AG09319 (cell line): ENCODE measurements around the gene ATOX1.

ENCODE experiments used
- DNase-seq: peaks from one replicate; pipeline ENCODE4 v3.0.0-alpha.2; 2010; ENCODE audit warnings: low read depth; ENCODE audit errors: extremely low read depth
- TF ChIP-seq, protein P1 (sequence below): IDR thresholded peaks from 2 replicates; pipeline ENCODE4 v1.5.1; 2011; ENCODE audit warnings: low read depth, mild to moderate bottlenecking, inconsistent platforms, low read length, moderate library complexity

Gene ATOX1

GRCh38 chr5:151696470-151697061 lies 61.9 kb downstream of the ATOX1 start:
- peak; percentile 98 for DNase-seq
- TF ChIP-seq, protein P1, sequence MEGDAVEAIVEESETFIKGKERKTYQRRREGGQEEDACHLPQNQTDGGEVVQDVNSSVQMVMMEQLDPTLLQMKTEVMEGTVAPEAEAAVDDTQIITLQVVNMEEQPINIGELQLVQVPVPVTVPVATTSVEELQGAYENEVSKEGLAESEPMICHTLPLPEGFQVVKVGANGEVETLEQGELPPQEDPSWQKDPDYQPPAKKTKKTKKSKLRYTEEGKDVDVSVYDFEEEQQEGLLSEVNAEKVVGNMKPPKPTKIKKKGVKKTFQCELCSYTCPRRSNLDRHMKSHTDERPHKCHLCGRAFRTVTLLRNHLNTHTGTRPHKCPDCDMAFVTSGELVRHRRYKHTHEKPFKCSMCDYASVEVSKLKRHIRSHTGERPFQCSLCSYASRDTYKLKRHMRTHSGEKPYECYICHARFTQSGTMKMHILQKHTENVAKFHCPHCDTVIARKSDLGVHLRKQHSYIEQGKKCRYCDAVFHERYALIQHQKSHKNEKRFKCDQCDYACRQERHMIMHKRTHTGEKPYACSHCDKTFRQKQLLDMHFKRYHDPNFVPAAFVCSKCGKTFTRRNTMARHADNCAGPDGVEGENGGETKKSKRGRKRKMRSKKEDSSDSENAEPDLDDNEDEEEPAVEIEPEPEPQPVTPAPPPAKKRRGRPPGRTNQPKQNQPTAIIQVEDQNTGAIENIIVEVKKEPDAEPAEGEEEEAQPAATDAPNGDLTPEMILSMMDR: no peak

DNA sequence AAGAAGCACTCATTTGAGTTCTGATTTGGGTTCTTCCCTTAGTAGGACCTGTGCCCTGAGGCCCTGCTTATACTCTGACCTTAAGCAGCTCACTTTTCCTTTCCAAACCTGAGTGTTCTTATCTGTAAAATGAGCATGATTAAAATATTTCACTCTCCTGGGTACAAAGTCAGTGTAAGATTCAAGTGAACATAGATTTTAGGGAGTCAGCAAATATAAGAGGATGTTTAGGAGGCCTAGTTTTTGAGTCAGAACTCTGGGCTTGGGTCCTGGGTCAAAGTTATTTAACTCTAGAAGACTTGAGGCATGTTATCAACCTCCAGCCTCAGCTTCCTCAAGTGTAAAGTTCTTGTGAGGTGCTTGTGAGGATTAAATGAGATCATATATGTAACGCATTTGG lies 63.0 kb downstream of the ATOX1 start:
- no peak for DNase-seq
- TF ChIP-seq, protein P1: no peak

- DNase-seq: no peak
- TF ChIP-seq, protein P1: no peak
Observed at GRCh38 chr5:151694035-151694485, 64.4 kb downstream of the ATOX1 start.
